B cell (primary cell): ENCODE measurements around the gene PJA1. TPM values are rescaled to one million over a fixed set of nuclear protein-coding genes. Genes with fewer than 3 reads are reported as not detected.

Experiments
- ATAC-seq: fragments of 200-7000 bp; cut with Tn5 transposase; one replicate; pipeline ENCODE4 v1.10.0; 2021; ENCODE audit warnings: low read depth, mild to moderate bottlenecking, moderate number of reproducible peaks, moderate library complexity
- CTCF ChIA-PET: fragments of 350-600 bp; sonication (Branson Sonifier 250); formaldehyde crosslinking; loops from one replicate; lab custom pipeline; 2021; ENCODE audit warnings: antibody characterized with exemption, inconsistent platforms; lab: Charles Lee
- POLR2A ChIA-PET: fragments of 350-600 bp; sonication (Branson Sonifier 250); formaldehyde crosslinking; loops from one replicate; lab custom pipeline; 2021; ENCODE audit warnings: antibody characterized with exemption; lab: Charles Lee
- DNase-seq: peaks from one replicate; pipeline ENCODE4 v3.0.0; 2013
- H2AFZ ChIP-seq: 2 replicates; pipeline ENCODE4 v1.6.1; 2012; ENCODE audit warnings: mild to moderate bottlenecking, low read depth, low read length; ENCODE audit not compliant: insufficient read depth, poor library complexity, severe bottlenecking
- H3K27ac ChIP-seq, 2 donors: 1 replicate in 1 of 2; 2 replicates in 1 of 2; pipeline ENCODE4 v1.5.1; 2012 to 2013; ENCODE audit warnings: low read length in 2 of 2, mild to moderate bottlenecking in 2 of 2, moderate library complexity in 1 of 2
- H3K27me3 ChIP-seq, 4 experiments: fragments of 200-600 bp in 1 of 4; sonication (generic) in 1 of 4; replicated peaks in 1 of 4; 1 replicate in 2 of 4; 2 replicates in 2 of 4; pipeline versions ENCODE4 v1.6.1 to v1.7.0; 2013 to 2016; ENCODE audit warnings: low read length in 3 of 4, mild to moderate bottlenecking in 2 of 4, mixed read lengths in 1 of 4, moderate library complexity in 1 of 4; ENCODE audit not compliant: insufficient read depth in 4 of 4, control insufficient read depth in 3 of 4; ENCODE audit errors: control extremely low read depth in 1 of 4
- H3K36me3 ChIP-seq, 2 experiments: replicated peaks in 1 of 2; 1 replicate in 1 of 2; 2 replicates in 1 of 2; pipeline versions ENCODE4 v1.6.1 to v1.7.1; 2013; ENCODE audit warnings: low read length in 1 of 2; ENCODE audit not compliant: insufficient read depth in 2 of 2, control insufficient read depth in 1 of 2; ENCODE audit errors: control extremely low read depth in 1 of 2, extremely low read depth in 1 of 2
- H3K4me1 ChIP-seq, 2 donors: fragments of 200-600 bp in 1 of 2; sonication (generic) in 1 of 2; 1 replicate in 1 of 2; 2 replicates in 1 of 2; pipeline versions ENCODE4 v1.5.1 to v1.6.1; 2013 to 2017; ENCODE audit warnings: low read length in 2 of 2; ENCODE audit not compliant: control insufficient read depth in 2 of 2, insufficient read depth in 2 of 2
- H3K4me2 ChIP-seq: replicated peaks from 2 replicates; pipeline ENCODE3; 2012; ENCODE audit warnings: mild to moderate bottlenecking, low read depth, low read length; ENCODE audit not compliant: poor library complexity, severe bottlenecking
- H3K4me3 ChIP-seq, 5 experiments: fragments of 200-600 bp in 1 of 5; sonication (generic) in 1 of 5; 1 replicate in 3 of 5; 2 replicates in 2 of 5; pipeline versions ENCODE4 v1.5.1 to v1.7.0; 2011 to 2016; ENCODE audit warnings: low read length in 4 of 5, mild to moderate bottlenecking in 4 of 5, low read depth in 2 of 5, control low read depth in 1 of 5, moderate library complexity in 1 of 5; ENCODE audit not compliant: insufficient read depth in 1 of 5; ENCODE audit errors: control extremely low read depth in 1 of 5, extremely low read depth in 1 of 5
- H3K79me2 ChIP-seq: fragments of 200-600 bp; sonication (generic); one replicate; pipeline ENCODE4 v1.6.0; 2016; ENCODE audit warnings: low read length; ENCODE audit not compliant: control insufficient read depth, insufficient read depth
- H3K9ac ChIP-seq: fragments of 200-600 bp; sonication (generic); 2 replicates; pipeline ENCODE4 v1.6.1; 2017; ENCODE audit warnings: mild to moderate bottlenecking, low read length, moderate library complexity
- H3K9me3 ChIP-seq, 3 donors: one replicate each; pipeline versions ENCODE4 v1.6.1 to v1.7.1; 2013; ENCODE audit warnings: low read length in 2 of 3; ENCODE audit not compliant: control insufficient read depth in 2 of 3, insufficient read depth in 1 of 3; ENCODE audit errors: control extremely low read depth in 1 of 3
- H4K20me1 ChIP-seq: 2 replicates; pipeline ENCODE4 v1.6.0; 2012; ENCODE audit warnings: mild to moderate bottlenecking, low read length; ENCODE audit not compliant: insufficient read depth, control insufficient read depth, poor library complexity, severe bottlenecking
- H3K27ac Mint-ChIP-seq: one replicate; pipeline ENCODE4 v1.8.0; 2021; ENCODE audit warnings: mixed read lengths
- H3K27me3 Mint-ChIP-seq: one replicate; pipeline ENCODE4 v1.8.0; 2021; ENCODE audit warnings: mixed read lengths
- H3K4me1 Mint-ChIP-seq: one replicate; pipeline ENCODE4 v1.8.0; 2021; ENCODE audit warnings: mixed read lengths
- H3K4me3 Mint-ChIP-seq: one replicate; pipeline ENCODE4 v1.8.0; 2021; ENCODE audit warnings: mixed read lengths
- H3K9me3 Mint-ChIP-seq: one replicate; pipeline ENCODE4 v1.8.0; 2022; ENCODE audit warnings: mixed read lengths; ENCODE audit not compliant: insufficient read depth
- CTCF ChIP-seq: fragments of 200-600 bp; IDR thresholded peaks from one replicate; pipeline ENCODE4 v1.8.0; 2022; ENCODE audit warnings: antibody characterized with exemption, mild to moderate bottlenecking
- EZH2 ChIP-seq: IDR thresholded peaks from 2 replicates; pipeline ENCODE4 v1.6.1; 2012; ENCODE audit warnings: borderline replicate concordance, low read depth, mild to moderate bottlenecking, moderate library complexity, low read length; ENCODE audit not compliant: insufficient read depth, poor library complexity, severe bottlenecking
- WGBS: methylation state at CpG from one replicate; pipeline ENCODE4 v1.1.5; 2013; ENCODE audit warnings: missing lambda C conversion rate; ENCODE audit not compliant: insufficient coverage; 5-methylcytosine and 5-hydroxymethylcytosine counted together
- intact Hi-C: fragments of 100-400 bp; cut with micrococcal nuclease; formaldehyde crosslinking; loops from one replicate; pipeline ENCODE4 v1.10.0; 2022
- polyA plus RNA-seq: library from polyadenylated mRNA; depleted of rRNA; stranded (reverse); fragments of >200 nt; gene quantifications from 2 replicates; pipeline ENCODE4 v1.2.3, GENCODE V29; 2012
- total RNA-seq, 2 donors: library from RNA; stranded (reverse); fragments of 120-200 nt in 1 of 2; gene quantifications; 1 replicate in 1 of 2; 2 replicates in 1 of 2; pipeline versions ENCODE4 v1.2.3 to v1.2.4, GENCODE V29; 2013 to 2022

Gene PJA1
- total and polyA plus RNA-seq, 2 donors (not counting 1 experiment from before 2014, with no cell fraction given) = 17.7 to 21.3 TPM

DNA sequence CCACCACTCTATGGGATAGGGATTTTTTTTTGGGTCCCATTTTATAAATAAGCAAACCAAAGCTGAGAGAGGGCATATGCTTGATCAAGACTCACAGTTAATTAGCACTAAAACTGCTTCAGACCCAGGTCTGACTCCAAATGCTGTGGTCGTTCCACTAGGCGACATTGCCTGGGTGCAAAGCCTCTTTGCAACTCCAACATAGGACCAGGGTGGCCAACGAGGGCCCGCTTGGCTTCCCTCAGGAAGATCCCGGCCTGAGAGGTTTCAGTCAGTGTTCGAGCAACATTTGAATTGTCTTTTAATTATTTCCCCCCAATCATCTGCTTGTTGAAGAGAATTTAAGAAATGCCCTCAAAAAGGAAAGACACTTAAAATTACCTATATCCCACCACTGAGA, 11.2 kb downstream of the PJA1 start:
- Histone ChIP-seq H3K4me1 (no peaks in the 10 kb centered on the region), H3K79me2 (no peaks in the 10 kb centered on the region), H3K27ac (no peak overlapping the region), H4K20me1 (no peaks in the 10 kb centered on the region), H3K9ac (no peak overlapping the region), H2AFZ (no peak overlapping the region), H3K36me3 (no peaks in the 10 kb centered on the region), H3K4me2 (no peak overlapping the region), H3K27me3 (no peaks in the 10 kb centered on the region), H3K4me3 (no peak overlapping the region), H3K9me3 (no peaks in the 10 kb centered on the region)
- ChIA-PET POLR2A (no interaction called here), CTCF (no interaction called here)
- DNase-seq (no peak), ATAC-seq (no peak)
- H3K4me3 Mint-ChIP-seq = no peak overlapping the region
- no peaks in the 10 kb centered on the region for H3K4me1 Mint-ChIP-seq
- intact Hi-C loops = no loop called here
- TF ChIP-seq CTCF = no peak
- TF ChIP-seq EZH2 = no peak
- H3K9me3 Mint-ChIP-seq = no peaks in the 10 kb centered on the region
- WGBS = 89% methylated on average over 2 of the region's 6 CpGs
- H3K27me3 Mint-ChIP-seq = peaks cover 4% of the 10 kb centered on the region
- no peak overlapping the region for H3K27ac Mint-ChIP-seq

DNA sequence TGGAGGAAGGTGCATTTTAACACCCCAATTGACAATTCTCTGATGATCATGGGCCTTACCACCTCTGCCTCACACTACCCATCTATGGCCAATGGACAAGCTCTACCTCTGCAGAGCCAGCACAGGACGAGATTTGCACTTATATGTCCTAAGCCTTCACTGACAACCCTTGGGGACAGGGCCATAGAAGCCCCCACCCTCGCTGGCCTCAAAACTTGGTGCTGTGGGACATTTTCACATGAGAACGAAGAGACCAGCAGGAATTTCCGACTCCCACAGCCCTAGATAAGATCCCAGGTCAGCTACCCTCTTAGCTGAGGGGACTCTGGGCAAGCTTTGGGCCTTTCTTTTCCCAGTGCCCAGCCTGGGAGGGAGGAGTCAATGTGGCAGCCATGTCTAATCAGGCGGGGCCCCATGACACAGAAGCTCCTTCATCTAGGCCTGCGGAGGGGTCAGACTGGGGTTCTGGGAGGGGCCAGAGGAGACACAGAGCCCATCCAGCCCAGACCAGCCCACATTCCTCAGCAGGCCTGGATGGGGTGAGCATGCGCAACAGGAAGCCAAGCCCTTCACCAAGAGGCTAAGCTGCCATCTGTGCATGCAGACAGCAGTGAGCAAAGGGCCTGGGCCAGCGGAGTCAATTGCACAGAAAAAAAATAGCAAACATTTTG, 12.1 kb downstream of the PJA1 start:
- WGBS = no CpG with 5 or more reads among the region's 8 CpGs
- TF ChIP-seq CTCF (no peak), EZH2 (no peak)
- ChIA-PET CTCF (no interaction called here), POLR2A (no interaction called here)
- Histone ChIP-seq H2AFZ (no peak overlapping the region), H3K4me1 (no peaks in the 10 kb centered on the region), H3K9me3 (no peaks in the 10 kb centered on the region), H3K9ac (no peak overlapping the region), H3K27me3 (no peaks in the 10 kb centered on the region), H3K4me2 (no peak overlapping the region), H3K4me3 (no peak overlapping the region), H3K79me2 (no peaks in the 10 kb centered on the region), H4K20me1 (no peaks in the 10 kb centered on the region), H3K36me3 (no peaks in the 10 kb centered on the region), H3K27ac (no peak overlapping the region)
- ATAC-seq = no peak
- Mint-ChIP-seq H3K9me3 (no peaks in the 10 kb centered on the region), H3K27me3 (peaks cover 7% of the 10 kb centered on the region), H3K27ac (no peak overlapping the region), H3K4me1 (no peaks in the 10 kb centered on the region), H3K4me3 (no peak overlapping the region)
- intact Hi-C loops = no loop called here
- no peak for DNase-seq
